NAMALWA (cell line): ENCODE measurements around the gene WDR53.
A peak's percentile ranks its signal among the peaks of the same experiment; 100 is the strongest.
"Not testable (repeated sequence)": the region's sequence is repeated elsewhere in the genome, so short reads cannot be mapped to it uniquely, and the experiment has no call there.

Source experiments
- DNase-seq: peaks from one replicate; pipeline ENCODE4 v3.0.0-alpha.2; 2015; ENCODE audit warnings: low spot score

WDR53 gene

DNA sequence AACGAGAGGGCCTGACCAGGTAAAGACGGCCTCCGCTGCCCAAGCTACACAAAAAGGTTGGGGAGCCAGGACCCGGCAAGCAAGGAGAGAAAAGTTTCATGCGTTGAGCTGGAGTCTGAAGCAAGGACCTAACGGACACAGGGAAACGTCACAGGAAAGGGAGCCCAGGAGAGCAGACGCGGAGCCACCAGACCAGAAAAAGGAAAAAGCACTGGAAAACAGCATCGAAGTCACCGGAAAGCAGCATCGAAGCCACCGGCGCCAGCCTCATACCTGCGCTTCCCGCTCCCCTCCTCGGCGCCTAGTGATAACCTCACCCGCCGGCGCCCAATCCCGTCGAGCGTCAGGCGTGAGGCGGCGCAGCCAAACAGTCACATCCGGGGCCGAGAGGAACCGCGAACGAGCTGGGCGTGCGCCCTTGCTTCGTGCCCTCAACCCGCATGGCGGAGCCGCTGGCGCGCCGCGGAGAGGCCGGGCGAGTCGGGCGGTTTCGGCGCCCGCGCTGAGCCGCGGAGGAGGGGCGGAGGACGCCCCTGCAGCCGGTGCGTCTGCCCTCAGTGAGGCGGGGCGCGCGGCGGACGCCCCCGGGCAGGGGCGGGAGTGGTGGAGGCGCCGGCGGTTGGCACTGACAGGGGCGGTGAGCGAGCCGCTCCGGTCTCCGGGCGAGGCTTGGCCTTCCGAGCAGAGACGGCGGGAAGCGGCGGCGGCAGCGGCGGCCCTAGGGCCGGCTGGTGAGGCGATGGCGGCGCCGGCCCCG, at the start of gene WDR53, which contains the start of gene FBXO45:
Gene WDR53 (minus strand): TSS at position 309 of the 757 bp plus-strand sequence. CDS start 7,079 bp downstream, outside the sequence.
Gene FBXO45 (plus strand): TSS at position 415 of the 757 bp plus-strand sequence. CDS start 325 bp downstream, at position 740.
- DNase-seq: peak; percentile 96

DNA sequence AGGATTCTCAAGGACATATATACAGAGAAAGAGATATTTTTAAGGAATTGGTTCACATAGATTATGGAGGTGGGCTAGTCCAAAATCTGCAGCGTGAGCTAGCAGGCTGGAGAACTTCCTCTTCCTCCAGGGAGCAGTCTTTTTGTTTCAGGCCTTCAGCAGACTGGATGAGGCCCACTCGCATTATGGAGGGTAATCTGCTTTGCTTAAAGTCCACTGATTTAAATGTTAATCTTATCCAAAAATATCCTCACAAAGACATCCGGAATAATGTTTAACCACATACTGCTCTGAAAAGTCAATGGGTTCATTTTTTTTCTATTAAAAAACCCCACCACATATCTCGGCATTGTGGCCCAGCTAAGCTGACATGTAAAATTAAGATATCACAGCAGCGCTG, 48.9 kb upstream of the WDR53 start:
- DNase-seq: no peak

DNA sequence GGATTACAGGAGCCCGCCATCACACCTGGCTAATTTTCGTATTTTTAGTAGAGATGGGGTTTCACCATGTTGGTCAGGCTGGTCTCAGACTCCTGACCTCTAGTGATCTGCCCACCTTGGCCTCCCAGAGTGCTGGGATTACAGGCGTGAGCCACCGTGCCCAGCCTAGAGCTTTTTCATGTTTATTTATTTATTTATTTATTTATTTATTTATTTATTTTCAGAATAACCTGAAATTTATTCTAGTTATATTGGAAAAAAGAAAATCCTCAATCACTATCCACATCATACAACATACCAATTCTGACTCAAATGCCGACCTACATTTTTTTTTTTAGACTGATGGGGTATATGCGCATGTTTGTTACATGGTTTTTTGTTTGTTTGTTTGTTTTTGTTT, 46.9 kb upstream of the WDR53 start:
- not testable (repeated sequence) for DNase-seq

DNA sequence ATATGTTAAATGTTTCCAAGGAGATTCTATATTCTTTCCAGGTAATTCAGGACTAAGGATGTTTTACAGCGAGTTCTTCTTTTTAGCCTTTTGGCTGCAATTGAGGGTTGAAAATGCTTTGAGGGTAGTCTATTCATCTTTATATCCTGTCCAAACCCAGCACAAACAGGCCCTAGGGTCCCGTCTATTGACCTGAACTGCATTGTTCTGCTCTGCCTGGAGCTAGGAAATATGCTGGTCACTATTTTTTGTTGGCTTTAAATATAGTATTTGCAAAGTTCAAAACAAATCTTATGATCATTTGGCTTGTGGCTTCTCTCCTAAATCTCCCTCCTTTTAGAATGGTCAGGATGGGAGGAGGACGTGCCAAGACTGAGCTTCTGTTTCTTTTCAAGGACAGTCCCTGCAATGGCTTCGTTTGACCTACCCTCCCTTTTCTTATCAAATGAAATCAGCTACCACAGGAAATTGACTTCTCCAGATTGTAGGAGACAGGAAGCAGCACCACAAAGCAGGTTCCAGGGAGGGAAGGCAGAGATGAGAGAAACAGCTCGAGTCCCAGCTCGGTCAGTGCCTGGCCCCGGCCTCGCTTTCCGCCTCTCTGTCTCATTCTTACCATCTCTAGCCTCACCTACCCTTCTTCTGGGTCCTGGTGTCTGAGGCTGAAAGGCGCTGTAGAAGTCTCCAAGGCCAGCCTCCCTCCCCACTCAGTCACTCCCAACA, 43.6 kb upstream of the WDR53 start:
- no peak for DNase-seq

DNA sequence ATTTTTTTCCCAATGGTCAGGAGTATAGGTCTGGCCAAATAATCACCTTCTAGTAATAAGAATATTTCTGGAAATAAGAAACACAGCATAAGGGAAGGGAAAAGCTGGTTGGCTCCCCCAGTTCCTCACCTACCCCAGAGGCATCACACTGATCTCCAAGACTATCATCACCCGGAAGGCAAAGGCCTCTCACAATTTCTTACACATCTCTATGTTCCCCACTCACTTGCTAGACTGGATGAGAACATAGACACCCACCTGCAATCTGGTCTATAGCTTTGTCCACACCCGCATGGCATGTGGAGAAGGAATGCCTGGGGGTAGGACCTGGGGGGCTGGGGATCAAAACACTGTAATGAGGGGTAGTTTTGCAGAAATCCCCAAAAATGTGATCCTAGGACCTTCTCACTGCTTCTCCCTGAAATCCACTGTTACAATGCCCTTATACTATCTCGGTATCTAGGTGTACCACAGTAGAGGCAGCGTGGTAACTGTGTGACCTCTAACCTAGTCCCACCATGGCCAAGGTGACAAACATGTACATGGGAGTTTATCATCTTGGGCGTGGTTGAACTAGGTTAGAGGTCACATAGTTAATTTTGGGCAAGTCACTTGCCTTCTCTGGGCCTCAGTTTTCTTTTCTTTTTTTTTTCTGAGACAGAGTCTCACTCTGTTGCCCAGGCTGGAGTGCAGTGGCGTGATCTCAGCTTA, 41.6 kb upstream of the WDR53 start:
- no peak for DNase-seq

DNA sequence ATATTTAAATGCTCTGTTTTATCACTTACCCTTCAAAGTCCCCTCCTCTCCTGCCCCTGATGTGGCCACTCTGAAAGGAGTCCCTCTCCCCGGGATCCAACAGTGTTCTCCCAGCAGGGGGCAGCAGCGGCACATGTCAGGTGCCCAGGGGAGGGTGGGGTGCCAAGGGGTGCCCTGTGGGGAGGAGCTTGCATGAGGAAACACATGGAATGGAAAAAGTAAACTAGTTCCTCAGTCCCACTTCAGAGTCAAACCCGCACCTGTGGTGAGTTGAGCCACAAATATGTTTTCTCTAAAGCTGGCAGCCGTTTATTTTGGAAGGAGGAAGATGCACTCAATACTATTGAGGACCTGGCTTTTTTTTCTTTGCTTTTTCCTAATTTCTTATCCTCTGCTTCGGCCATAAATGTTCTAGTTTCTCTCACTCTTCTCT, 41.0 kb upstream of the WDR53 start:
- peak; percentile 97 for DNase-seq

DNA sequence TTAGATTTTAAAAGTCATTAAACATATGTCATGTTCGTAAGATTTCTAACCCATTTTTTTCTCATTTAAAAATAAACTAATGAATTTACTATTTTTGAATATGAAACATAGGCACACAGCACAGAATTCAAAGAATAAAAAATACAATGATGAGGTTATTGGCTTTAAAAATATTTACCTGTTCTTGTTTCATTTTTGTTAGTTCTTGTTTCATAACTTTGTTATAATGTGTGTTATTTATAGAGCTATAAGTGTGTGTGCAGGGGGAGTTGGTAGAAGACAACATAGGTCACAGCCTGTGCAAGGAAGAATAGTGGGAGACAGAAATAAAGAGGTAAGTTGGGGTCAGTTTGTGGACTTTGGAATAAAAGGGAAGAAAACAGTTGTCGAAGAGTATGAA, 40.3 kb upstream of the WDR53 start:
- no peak for DNase-seq

DNA sequence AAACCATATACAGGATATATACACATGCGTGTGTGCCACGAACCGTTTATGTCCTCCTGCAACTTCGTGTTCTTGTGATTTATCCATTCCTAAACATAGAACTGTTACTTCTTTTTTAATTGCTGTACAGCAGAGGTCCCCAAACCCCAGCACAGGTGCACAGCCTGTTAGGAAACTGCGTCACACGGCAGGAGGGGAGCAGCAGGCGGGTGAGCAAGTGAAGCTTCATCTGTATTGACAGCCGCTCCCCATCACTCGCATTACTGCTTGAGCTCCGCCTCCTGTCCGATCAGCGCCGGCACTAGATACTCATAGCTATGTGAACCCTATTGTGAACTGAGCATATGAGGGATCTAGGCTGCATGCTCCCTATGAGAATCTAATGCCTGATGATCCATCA, 36.2 kb upstream of the WDR53 start:
- DNase-seq: peak; percentile 43

DNA sequence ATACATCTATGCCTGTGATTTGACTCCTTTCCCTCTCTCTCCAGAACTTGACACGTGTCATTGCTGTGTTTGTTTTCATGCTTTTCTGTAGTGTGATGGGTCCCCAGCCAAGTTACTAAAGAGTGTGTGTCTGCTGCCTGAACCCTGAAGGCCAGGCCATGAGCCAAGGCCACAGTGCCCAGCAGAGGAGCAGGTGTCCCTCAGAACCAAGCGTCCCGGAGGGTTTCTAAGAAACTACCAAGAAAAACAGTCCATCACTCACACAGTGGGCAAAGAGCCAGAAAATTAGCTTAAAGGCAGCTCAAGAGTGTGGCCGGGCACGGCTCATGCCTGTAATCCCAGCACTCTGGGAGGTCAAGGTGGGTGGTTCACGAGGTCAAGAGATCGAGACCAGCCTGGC, 35.3 kb upstream of the WDR53 start:
- DNase-seq: no peak

DNA sequence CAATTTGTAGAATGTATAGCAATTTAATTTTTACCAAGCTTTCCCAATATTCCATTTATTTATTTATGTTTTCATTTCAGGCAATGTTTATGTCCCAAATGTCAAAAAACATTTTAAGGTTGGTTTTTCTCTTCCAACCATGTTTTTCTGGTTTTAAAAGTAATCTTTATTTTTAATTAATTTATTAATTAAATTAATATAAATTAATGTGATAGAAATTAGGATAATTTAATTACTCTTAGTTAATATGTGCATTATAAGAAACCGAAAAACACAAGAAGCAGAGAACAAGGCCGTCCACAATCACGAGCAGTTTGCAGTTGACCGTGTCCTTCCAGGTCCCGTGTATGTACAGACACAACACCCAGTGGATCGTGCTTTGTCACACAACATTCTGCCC, 34.3 kb upstream of the WDR53 start:
- no peak for DNase-seq

DNA sequence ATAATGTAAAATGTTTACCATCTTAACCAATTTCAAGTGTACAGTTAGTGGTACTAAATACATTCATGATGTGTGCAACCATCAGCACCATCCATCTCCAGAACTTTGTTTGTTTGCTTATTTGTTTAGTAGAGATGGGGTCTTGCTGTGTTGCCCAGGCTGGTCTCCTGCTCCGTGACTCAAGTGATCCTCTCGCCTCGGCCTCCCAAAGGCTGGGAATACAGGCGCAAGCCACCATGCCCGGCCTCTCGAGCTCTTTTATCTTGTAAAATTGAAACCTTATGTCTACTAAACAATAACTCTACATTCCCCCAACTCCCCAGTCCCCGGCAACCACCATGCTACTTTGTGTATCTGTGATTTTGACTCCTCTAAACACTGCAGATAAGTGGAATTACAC, 32.0 kb upstream of the WDR53 start:
- no peak for DNase-seq

DNA sequence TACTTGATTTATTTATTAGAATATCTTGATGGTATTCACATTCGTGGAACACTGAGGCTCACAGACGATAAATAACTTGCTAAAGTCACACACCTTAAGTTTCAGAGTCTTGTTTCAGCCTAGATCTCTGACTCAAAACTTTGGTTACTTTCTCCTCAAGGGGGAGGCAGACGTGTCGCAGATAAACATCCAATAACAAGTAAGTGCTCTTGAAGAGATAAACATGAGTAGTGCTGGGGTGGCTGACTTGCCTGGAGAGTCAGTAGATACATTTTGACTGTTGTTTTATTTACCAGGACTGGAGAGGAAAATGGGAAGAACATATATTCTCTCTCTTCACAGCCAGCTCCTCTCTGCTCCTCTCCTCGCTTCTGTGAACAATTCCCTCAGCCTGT, 31.4 kb upstream of the WDR53 start:
- DNase-seq: peak; percentile 14

DNA sequence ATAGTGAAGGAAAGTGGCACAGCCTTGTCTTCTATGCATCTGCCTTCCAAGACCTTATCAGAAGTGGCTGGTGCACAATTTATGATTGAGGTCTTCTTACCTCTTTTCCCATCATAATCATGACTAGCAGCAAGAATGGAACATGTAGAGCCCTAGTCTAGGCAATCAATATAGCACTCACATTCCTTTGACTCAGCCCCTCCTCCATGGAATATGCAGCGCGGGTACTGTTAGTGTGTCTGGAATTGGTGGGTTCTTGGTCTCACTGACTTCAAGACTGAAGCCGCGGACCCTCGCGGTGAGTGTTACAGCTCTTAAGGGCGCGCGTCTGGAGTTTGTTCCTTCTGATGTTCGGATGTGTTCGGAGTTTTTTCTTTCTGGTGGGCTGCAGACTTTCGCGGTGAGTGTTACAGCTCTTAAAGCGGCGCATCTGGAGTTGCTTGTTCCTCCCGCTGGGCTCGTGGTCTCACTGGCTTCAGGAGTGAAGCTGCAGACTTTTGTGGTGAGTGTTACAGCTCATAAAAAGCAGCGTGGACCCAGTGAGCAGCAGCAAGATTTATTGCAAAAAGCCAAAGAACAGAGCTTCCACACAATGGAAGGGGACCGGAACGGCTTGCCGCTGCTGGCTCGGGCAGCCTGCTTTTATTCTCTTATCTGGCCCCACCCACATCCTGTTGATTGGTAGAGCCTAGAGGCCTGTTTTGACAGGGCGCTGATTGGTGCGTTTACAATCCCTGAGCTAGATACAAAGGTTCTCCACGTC, 29.8 kb upstream of the WDR53 start:
- not testable (repeated sequence) for DNase-seq

DNA sequence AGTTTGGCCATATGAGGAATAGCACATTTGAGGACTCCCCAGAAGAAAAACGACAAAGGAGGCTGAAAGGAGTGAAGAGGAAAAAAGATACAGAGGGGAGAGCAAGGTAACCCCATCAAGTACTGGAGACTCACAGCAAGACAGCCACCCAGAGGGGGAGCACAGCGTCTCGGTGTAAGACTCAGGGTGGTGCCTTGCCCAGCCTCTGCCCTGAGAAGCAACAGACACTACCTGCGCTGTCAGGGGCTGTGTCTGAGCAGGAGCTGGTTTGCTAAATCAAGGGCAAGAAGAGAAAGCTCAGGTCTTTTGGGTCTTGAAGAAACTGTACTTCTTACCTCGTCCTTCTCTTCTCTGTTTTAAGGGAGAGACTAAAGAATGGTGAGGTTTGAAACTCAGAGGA, 28.0 kb upstream of the WDR53 start:
- no peak for DNase-seq

DNA sequence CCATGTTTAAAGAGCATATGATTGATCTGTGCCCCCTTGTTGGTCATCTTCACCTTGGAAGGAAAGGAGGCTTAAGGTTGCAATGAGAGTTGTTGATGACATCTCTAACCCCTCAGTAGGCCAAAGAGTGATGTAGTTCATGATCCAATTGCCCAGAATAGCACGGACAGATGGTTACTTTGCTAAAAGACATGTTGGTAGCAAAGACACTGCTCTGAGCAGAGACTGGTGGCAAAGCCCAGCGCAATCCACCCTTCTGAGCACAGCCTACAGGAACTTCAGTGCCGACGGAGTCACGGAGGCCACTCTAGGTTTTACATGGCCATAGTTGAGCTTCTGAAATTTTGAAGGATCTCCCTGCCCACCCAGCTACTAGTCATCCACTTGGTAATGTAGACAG, 21.9 kb upstream of the WDR53 start:
- DNase-seq: no peak

DNA sequence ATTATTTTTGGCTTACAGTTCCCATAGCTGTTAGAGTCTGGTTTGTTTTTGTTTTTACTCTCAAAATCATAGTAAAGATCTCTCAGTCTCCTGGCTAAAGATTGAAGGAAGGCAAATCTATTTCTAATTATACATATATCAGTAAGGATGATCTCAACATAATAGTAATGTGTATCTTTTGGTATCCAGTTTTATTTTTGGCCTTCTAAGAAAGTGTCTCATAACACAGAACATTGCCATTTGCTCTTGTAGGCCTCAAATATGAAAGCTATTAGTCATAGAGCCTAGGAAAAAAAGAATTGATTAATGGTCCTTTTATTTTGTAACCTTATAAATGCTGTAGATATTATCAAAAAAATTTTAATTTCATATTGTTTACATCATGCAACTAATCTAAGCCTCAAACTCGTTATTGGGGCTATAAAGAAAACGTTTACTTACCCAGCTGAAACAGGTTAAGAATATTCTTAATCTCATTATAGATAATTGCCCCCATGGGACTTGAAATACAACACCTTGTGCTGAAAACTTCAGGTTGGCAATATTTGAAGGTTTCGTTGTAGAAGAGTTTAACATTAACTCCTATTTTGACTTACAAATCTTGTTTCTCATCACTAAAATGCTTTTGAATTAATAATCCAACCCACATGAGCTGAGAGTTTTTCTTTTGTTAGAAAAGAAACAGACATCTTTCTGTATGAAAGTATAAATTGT, 16.8 kb upstream of the WDR53 start:
- no peak for DNase-seq

DNA sequence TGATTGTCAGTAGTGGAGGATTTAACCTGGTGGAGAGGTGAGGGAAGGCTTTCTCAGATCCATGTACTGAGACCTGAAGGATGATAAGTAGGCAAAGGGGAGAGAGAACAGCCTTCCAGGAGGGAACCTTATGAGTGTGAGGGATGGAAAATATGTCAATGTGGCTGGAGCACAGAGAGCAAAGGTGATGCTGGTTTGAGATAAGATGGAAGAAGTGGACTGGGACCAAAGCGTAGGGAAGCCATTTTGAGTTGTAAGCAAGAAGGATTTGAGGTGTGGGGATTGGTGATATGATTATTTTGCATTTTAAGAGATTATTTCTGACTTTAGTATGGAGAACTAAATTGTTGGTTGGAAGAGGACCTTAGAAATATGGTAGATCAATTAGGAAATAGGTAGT, 4.0 kb upstream of the WDR53 start:
- DNase-seq: no peak

DNA sequence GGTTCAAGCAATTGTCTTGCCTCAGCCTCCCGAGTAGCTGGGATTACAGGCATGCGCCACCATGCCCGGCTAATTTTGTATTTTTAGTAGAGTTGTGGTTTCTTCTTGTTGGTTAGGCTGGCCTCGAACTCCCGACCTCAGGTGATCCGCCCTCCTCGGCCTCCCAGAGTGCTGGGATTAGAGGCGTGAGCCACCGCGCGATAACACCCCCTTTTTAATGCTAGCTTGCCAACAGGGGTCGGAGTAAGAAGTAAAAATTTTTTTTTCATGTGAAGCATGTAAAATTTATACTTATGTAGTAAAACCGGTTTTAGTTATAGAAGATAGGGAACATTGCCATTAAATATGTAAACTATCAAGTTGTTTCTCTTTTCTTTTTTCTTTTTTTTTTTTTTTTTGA, 2.0 kb upstream of the WDR53 start:
- DNase-seq: not testable (repeated sequence)

DNA sequence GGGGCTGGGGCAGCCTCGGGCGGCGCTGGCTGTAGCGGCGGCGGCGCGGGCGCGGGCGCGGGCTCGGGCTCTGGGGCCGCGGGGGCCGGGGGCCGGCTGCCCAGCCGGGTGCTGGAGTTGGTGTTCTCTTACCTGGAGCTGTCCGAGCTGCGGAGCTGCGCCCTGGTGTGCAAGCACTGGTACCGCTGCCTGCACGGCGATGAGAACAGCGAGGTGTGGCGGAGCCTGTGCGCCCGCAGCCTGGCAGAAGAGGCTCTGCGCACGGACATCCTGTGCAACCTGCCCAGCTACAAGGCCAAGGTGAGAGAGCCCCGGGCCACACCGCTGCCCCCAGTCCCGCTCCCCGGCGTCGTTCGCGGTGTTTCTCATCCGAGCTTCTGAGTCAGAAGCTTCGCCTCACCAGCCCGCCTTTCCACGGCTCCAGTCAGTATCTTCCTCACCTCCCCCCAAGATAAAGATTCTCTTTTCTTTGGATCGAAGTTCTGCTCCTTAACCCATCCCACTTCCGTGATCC, 706 bp upstream of the WDR53 start:
- DNase-seq: peak; percentile 60

DNA sequence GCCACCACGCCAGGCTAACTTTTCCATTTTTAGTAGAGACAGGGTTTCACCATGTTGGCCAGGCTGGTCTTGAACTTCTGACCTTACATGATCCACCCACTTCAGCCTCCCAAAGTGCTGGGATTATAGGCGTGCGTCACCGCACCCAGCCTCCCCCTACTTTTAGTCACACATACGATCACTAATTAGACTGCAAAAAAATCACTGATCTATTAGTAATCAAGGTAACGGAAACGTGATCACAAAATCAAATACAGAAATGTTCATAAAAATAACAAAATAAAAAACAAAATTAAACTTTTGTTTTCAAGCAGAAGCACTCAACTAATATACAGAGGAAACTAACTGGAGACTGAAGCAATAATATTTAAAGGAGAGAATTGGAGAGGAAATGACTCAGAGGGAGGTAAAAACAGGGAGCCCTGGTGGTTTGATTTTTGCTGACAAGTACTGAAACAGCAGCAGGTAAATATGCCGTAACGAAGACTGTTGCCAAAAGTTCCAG, 4.6 kb downstream of the WDR53 start:
- DNase-seq: no peak

DNA sequence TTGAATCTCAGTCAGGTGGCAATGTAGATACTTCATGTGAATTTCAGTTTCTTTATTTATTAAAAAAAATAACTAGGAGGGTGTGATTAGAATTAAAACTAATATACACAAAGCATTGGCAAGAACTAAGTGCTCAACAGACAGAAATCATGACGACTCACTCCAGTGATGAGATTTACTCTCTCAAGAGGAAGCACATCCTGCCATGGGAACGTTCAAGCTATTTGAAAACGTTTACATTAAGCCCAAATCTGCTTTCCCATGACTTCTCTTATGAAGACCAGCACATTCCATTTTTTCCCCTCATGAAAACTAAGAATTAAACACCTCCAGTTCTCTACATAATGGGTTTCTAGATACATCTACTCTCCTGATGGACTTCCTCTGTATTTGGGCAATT, 8.5 kb downstream of the WDR53 start:
- no peak for DNase-seq
